Activated CD8-positive, alpha-beta memory T cell treated with anti-CD3 and anti-CD28 coated beads, Interleukin-2, amount 50 U/mL, for 1 hour (primary cell): ENCODE measurements around the gene CASK.

Source experiments
- DNase-seq: peaks from one replicate; pipeline ENCODE4 v3.0.0-alpha.2; 2020; ENCODE audit errors: extremely low read depth

Gene CASK

DNA sequence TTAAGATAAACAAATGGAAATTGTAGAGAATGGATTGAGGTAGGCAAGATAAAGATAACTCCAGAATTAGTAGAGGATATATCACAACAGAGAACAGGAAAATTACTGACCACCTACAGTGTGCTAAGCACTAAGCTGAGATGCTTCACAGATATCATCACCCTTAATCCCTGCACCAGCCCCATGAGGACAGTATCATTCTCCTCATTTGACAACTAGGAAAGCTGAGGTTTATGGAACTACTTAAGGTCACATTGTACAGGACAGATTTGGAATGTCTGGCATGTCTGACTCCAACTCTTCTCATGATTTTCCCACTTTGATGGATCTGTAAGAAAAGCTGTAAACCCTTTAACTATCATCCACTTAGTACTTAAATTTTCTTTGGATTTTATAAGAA is 95.5 kb downstream of the CASK start:
- DNase-seq = no peak

GRCh38 chrX:41825796-41826195 is 97.6 kb downstream of the CASK start:
- no peak for DNase-seq

DNA sequence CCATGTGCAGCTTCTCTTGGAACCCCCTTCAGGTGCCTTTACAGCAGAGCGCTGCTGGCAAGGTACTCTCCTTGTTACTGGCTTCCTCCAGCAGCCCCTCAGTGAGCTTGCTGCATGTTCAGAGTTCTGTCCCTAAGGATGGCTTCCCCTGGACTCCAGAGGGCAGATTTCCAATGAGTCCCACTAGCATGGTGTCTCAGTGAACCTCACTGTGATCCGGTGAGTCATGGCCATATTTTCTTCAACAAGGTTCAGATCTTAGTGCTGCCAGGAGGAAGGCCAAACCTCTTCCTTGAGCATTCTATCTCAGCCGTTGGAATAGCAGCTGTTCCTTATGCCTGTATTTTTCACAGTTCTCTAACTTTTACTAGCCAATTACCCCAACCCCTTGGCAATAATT is 98.8 kb downstream of the CASK start:
- DNase-seq = no peak

DNA sequence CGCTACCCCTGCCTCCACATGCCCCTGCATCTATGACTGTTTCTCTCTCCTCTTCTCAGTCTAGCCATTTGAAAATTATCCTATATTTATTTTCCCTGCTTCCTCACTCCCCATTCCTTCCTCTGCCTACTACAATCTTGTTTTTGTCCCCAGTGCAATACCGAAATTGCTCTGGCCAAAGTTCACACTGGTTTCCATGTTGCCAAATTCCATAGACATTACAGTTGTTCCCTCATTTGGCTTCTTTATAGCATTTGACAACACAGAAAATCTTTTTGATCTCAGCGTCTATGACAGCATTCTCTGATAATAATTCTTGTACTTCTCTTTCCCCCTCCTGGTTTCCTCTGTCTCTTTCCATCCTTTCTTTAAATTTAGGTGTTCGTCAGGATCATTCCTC is 100.0 kb downstream of the CASK start:
- no peak for DNase-seq

DNA sequence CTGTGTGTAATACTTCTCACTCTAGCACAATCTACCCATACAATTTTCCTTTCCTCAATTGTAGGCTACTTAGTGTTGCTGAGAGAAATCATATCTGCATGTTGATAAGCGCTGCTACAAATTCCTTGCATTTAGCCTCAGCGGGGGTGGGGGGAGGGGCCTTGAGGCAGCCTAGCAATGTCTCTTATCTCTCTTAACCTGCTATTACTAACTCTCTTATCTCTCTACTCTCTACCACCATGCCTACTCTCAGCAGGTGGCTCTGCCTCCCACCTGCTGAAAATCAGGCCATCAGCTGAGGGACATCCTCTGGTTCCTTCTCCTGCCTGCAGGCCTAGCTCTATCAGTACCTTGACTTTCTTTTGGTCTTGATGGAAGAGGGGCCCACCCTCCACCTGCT is 100.5 kb downstream of the CASK start:
- DNase-seq = no peak

GRCh38 chrX:41808047-41808446 is 115.3 kb downstream of the CASK start:
- DNase-seq = no peak

DNA sequence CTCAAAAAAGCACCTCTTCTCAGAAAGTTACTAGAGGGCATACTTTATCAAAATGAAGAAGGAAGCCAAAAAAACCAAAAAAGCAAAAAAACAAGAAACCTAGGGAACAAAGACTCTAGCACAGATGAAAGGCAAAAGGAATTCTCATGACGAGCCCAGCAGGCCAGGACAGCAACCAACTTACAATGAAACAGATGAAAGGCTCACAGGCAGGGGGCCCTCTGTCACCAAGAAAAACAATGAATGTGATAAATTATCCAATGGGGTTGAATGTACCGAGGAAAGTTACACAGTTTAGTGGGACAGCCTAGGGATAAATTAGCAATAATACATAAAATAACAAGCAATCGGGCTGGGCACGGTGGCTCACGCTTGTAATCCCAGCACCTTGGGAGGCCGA is 120.4 kb downstream of the CASK start:
- no peak for DNase-seq

DNA sequence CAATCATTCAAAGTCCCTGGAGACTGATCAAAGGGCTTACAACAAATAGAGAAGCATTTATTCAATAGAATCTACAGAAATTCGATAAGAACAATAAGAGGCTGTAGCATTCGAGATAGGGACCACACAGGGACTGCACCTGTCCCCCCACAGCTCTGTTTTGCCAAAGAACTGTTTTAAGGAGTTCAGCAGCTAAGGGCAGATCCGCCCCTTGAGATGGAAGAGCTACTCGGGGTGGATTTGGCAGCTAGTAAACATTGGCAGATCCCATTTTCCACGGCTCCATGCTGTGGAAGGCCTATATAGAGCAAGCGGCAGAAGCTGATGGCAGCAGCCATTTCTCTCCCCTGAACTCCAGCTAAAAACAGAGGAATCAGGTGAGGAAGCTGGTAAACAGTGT is 123.7 kb downstream of the CASK start:
- DNase-seq = no peak

- no peak for DNase-seq
These were observed 126.8 kb downstream of the CASK start for GRCh38 chrX:41796577-41796976.

DNA sequence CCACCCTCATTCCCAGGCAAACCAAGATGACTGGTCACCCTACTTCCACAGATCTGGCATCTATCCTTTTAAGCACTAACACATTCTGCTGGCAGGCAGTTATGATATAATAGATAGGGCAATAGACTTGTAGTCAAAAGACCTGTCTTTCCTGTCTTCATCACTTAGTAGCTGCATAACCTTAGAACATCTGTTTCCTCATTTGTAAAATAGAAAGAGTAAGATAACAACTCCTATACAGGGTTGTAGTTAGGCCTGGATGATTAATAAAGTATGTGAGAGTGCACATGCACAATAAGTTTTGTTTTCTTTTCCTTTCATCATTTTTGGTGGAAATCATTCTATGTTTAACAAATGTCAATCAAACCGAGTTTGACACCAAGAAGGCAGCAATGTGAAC is 127.3 kb downstream of the CASK start:
- DNase-seq = no peak

DNA sequence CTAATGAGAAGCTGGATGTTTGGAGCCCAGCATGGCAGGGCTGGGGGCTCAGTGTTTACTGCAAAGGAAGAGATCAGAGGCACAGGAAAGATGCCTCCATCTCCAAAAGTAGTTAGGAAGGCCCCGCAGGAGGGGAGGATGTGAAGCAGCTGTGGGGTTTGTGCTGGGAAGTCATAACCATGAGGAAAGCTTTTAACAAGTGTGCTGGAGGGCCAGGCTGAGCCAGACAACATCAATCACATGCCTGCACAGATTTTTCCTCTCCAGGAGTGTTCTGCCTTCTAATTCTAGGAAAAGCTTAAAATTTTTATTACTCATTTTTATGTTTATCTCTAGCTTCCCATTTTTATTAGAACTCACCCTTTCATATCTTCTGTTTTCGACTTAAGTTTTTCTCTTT is 134.0 kb downstream of the CASK start:
- DNase-seq = no peak

- no peak for DNase-seq
These were observed 137.7 kb downstream of the CASK start for GRCh38 chrX:41785685-41786084.

- DNase-seq = peak; percentile 0
These were observed 141.9 kb downstream of the CASK start for GRCh38 chrX:41781500-41781899.

GRCh38 chrX:41779941-41780340 is 143.4 kb downstream of the CASK start:
- DNase-seq = no peak

- DNase-seq = no peak
These were observed 144.3 kb downstream of the CASK start for GRCh38 chrX:41779030-41779564.

DNA sequence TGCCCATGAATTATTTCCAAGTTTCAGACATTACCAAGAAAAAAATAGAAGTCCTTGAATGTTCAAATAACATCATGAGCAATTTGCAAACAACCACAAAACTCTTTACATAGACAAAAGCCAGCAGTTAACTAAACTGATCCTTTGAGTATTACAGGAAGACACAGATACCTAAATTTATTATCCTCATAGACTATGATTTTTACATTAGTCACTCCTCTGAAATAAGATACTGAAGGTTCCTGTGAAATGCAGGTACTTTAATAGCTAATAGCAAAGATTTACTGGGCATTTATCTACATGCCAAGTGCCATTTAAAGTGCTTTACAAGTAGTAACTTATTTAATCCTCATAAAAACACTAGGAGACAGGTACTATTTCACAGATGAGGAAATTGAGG is 161.7 kb downstream of the CASK start:
- no peak for DNase-seq

DNA sequence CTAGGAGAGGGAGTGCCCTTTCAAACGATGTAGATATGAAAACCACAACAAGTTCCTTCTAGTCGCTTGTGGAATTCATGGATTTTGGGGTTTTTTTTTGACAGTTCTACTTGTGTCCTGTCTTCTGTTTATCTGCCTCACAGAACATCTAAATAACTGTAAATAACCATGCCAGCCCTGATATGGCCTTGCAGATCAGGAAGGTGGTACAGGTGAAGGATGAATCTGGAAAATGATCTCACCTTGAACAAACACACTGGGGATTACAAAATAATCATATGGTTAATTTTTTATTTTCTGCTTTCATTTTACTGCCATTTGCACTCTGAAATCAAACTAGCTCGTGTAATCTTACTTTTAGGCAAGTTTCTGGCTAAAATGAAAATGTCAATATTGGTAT is 162.2 kb downstream of the CASK start:
- DNase-seq = no peak

- DNase-seq = no peak
These were observed 163.5 kb downstream of the CASK start for GRCh38 chrX:41759817-41760216.

GRCh38 chrX:41758401-41758800 is 165.0 kb downstream of the CASK start:
- no peak for DNase-seq

GRCh38 chrX:41750716-41751115 is 172.6 kb downstream of the CASK start:
- DNase-seq = no peak

- no peak for DNase-seq
These were observed 183.5 kb downstream of the CASK start for GRCh38 chrX:41739871-41740270.

DNA sequence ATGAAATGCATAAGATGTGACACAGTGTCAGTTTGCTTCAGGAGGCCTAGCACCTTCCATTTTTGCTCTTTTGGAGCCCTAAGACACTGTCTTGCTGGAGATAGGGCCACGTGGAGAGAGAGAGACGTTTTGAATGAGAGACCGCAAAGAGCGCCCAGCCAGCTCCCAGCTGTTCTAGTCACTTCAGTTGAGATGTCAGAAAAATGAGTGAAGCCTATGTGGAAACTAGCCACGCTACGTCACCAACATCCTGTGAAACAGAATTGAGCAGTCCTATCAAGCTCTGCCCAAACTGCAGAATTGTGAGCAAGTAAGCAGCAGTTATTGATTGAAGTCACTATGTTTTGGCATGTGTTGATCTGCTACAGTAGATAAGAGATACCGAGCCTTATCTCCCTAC is 186.3 kb downstream of the CASK start:
- peak; percentile 3 for DNase-seq

GRCh38 chrX:41734530-41734929 is 188.8 kb downstream of the CASK start:
- no peak for DNase-seq

GRCh38 chrX:41733939-41734338 is 189.4 kb downstream of the CASK start:
- DNase-seq = no peak

- DNase-seq = no peak
These were observed 191.1 kb downstream of the CASK start for GRCh38 chrX:41732260-41732659.
